Upper lobe of left lung (tissue), 6 donors: Measurements from ENCODE around the gene GSPT1. TPM values are rescaled to one million over a fixed set of nuclear protein-coding genes. Genes with fewer than 3 reads are reported as not detected.
"Not testable (repeated sequence)": the region's sequence is repeated elsewhere in the genome, so short reads cannot be mapped to it uniquely, and the experiment has no call there.

Experiments used
- ATAC-seq, 2 donors: fragments of 200-7000 bp; cut with Tn5 transposase; one replicate each; pipeline ENCODE4 v1.9.1; 2022; ENCODE audit warnings: mild to moderate bottlenecking in 2 of 2, moderate library complexity in 2 of 2; ENCODE audit not compliant: low FRiP score in 2 of 2
- DNase-seq, 2 donors: peaks; one replicate each; pipeline ENCODE4 v3.0.0-alpha.2; 2019 to 2020
- H3K27ac ChIP-seq, 4 donors: fragments of 200-600 bp; sonication (generic); one replicate each; pipeline ENCODE4 v1.5.1; 2016 to 2019
- H3K27me3 ChIP-seq, 4 donors: fragments of 200-600 bp; sonication (generic); one replicate each; pipeline ENCODE4 v1.5.1; 2017 to 2019
- H3K36me3 ChIP-seq, 4 donors: fragments of 200-600 bp; sonication (generic); one replicate each; pipeline ENCODE4 v1.5.1; 2016 to 2019
- H3K4me1 ChIP-seq, 4 donors: fragments of 200-600 bp; sonication (generic); one replicate each; pipeline ENCODE4 v1.5.1; 2018 to 2019
- H3K4me3 ChIP-seq, 4 donors: fragments of 200-600 bp; sonication (generic); one replicate each; pipeline ENCODE4 v1.5.1; 2017 to 2019; ENCODE audit warnings: mild to moderate bottlenecking in 2 of 4, moderate library complexity in 1 of 4
- H3K9me3 ChIP-seq, 4 donors: fragments of 200-600 bp; sonication (generic); one replicate each; pipeline ENCODE4 v1.5.1; 2018 to 2019
- EP300 ChIP-seq, 4 donors: sonication (generic); formaldehyde crosslinking; IDR thresholded peaks; one replicate each; pipeline ENCODE4 v1.5.1; 2017; ENCODE audit warnings: antibody characterized with exemption in 4 of 4, control low read depth in 2 of 4
- POLR2A ChIP-seq, 4 donors: fragments of 450-650 bp; IDR thresholded peaks; one replicate each; pipeline ENCODE4 v1.5.1; 2016 to 2017; ENCODE audit warnings: antibody characterized with exemption in 4 of 4, mild to moderate bottlenecking in 2 of 4
- POLR2AphosphoS5 ChIP-seq, 2 donors: sonication (generic); formaldehyde crosslinking; IDR thresholded peaks; one replicate each; pipeline ENCODE4 v1.5.1; 2017; ENCODE audit warnings: antibody characterized with exemption in 2 of 2
- WGBS, 2 donors: methylation state at CpG; one replicate each; pipeline ENCODE4 v1.1.5; 2017 to 2018; 5-methylcytosine and 5-hydroxymethylcytosine counted together
- total RNA-seq, 6 donors: library from RNA; depleted of rRNA in 4 of 6; stranded (reverse); fragments of >200 nt in 4 of 6; gene quantifications; one replicate each; pipeline versions ENCODE4 v1.1.0 to v1.2.1, GENCODE V29; 2016 to 2021
- TF ChIP-seq, protein P1 (sequence below), 6 experiments: fragments of 450-650 bp in 4 of 6; fragments of 200-600 bp in 2 of 6; sonication (generic) in 2 of 6; IDR thresholded peaks; one replicate each; pipeline ENCODE4 v1.5.1; 2016 to 2019; ENCODE audit warnings: antibody characterized with exemption in 6 of 6
- donor health status: DM: no; HTN: no; CAD: no; lungs with moderate emphysema.
- donor health status: DM: no; HTN: yes; CAD: no; lungs with severe emphysema.

Gene GSPT1
- total RNA-seq, 6 donors from 2014 or later, result 52.4 to 117 (median 99.6) TPM

DNA sequence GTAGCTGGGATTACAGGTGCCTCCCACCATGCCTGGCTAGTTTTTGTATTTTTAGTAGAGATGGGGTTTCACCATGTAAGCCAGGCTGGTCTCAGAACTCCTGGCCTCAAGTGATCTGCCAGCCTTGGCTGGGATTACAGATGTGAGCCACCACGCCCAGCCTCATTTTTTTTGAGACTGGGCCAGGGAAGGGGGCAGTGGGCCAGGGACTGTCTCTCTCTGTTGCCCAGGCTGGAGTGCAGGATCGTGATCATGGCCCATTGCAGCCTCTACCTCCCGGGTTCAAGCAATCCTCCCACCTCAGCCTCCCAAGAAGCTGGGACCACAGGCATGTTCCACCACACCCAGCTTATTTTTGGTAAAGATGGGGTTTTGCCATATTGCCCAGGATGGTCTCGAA lies 80.4 kb downstream of the GSPT1 start:
- Histone ChIP-seq H3K4me3 (no peak overlapping the region), H3K27me3 (no peaks in the 10 kb centered on the region), H3K9me3 (no peaks in the 10 kb centered on the region), H3K4me1 (peaks cover 0 to 3% (median 0%) of the 10 kb centered on the region in 4 donors), H3K36me3 (peaks cover 38 to 46% (median 44%) of the 10 kb centered on the region in 4 donors), H3K27ac (no peak overlapping the region)
- 86 to 90% methylated on average over 3 to 4 of the region's 4 CpGs for WGBS, 2 donors
- TF ChIP-seq EP300 (IDR thresholded peaks at IDR 0.05), result no peak
- no peak for TF ChIP-seq POLR2A (IDR thresholded peaks at IDR 0.05)
- TF ChIP-seq, protein P1, sequence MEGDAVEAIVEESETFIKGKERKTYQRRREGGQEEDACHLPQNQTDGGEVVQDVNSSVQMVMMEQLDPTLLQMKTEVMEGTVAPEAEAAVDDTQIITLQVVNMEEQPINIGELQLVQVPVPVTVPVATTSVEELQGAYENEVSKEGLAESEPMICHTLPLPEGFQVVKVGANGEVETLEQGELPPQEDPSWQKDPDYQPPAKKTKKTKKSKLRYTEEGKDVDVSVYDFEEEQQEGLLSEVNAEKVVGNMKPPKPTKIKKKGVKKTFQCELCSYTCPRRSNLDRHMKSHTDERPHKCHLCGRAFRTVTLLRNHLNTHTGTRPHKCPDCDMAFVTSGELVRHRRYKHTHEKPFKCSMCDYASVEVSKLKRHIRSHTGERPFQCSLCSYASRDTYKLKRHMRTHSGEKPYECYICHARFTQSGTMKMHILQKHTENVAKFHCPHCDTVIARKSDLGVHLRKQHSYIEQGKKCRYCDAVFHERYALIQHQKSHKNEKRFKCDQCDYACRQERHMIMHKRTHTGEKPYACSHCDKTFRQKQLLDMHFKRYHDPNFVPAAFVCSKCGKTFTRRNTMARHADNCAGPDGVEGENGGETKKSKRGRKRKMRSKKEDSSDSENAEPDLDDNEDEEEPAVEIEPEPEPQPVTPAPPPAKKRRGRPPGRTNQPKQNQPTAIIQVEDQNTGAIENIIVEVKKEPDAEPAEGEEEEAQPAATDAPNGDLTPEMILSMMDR (IDR thresholded peaks at IDR 0.05), result no peak
- TF ChIP-seq POLR2AphosphoS5 (IDR thresholded peaks at IDR 0.05), result no peak
- DNase-seq (no peak), ATAC-seq (no peak)

GRCh38 chr16:11833951-11834695 lies 81.6 kb downstream of the GSPT1 start:
- Histone ChIP-seq H3K36me3 (peaks cover 28 to 35% (median 33%) of the 10 kb centered on the region in 4 donors), H3K4me1 (peaks cover 0 to 3% (median 0%) of the 10 kb centered on the region in 4 donors), H3K4me3 (no peak overlapping the region), H3K27ac (no peak overlapping the region), H3K9me3 (no peaks in the 10 kb centered on the region), H3K27me3 (no peaks in the 10 kb centered on the region)
- 66 to 71% methylated on average over 6 of the region's 6 CpGs for WGBS, 2 donors
- DNase-seq (no peak), ATAC-seq (peak in 1 of 2 donors; percentile 62)
- TF ChIP-seq, protein P1 (IDR thresholded peaks at IDR 0.05), result no peak
- no peak for TF ChIP-seq POLR2AphosphoS5 (IDR thresholded peaks at IDR 0.05)
- no peak for TF ChIP-seq POLR2A (IDR thresholded peaks at IDR 0.05)
- no peak for TF ChIP-seq EP300 (IDR thresholded peaks at IDR 0.05)

DNA sequence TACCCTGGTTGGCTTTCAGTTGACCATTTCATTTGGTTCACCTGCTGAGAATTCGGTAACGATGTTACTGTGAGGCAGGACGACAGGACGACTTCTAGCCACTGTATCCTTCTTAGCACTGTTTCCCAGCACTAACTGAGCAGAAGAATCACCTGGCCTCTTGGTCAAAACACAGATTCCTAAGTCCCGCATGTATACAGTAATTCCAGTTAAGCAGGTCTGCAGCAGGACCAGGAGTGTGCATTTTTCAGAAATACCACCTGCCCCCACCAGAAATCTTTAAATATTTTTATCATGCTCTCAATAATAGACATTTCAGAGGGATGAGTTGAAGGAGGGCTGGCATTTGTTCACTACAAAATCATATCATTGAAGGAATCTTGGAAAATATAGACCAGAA lies 87.1 kb downstream of the GSPT1 start:
- DNase-seq (no peak), ATAC-seq (no peak)
- Histone ChIP-seq H3K27me3 (no peaks in the 10 kb centered on the region), H3K36me3 (no peaks in the 10 kb centered on the region), H3K4me3 (no peak overlapping the region), H3K4me1 (peaks cover 3 to 12% (median 6%) of the 10 kb centered on the region in 4 donors), H3K27ac (no peak overlapping the region), H3K9me3 (no peaks in the 10 kb centered on the region)
- 75 to 83% methylated on average over 5 of the region's 5 CpGs for WGBS, 2 donors
- TF ChIP-seq, protein P1 (IDR thresholded peaks at IDR 0.05), result no peak
- TF ChIP-seq EP300 (IDR thresholded peaks at IDR 0.05) (no peak), POLR2AphosphoS5 (IDR thresholded peaks at IDR 0.05) (no peak), POLR2A (IDR thresholded peaks at IDR 0.05) (no peak)

GRCh38 chr16:11825520-11826165 lies 90.1 kb downstream of the GSPT1 start:
- not testable (repeated sequence) for H3K9me3 ChIP-seq, H3K4me3 ChIP-seq, H3K36me3 ChIP-seq, ATAC-seq, DNase-seq, H3K27ac ChIP-seq, H3K27me3 ChIP-seq
- WGBS, 2 donors, result 92 to 94% methylated on average over 13 of the region's 13 CpGs
- H3K4me1 ChIP-seq, result peaks cover 3 to 13% (median 6%) of the 10 kb centered on the region in 4 donors

DNA sequence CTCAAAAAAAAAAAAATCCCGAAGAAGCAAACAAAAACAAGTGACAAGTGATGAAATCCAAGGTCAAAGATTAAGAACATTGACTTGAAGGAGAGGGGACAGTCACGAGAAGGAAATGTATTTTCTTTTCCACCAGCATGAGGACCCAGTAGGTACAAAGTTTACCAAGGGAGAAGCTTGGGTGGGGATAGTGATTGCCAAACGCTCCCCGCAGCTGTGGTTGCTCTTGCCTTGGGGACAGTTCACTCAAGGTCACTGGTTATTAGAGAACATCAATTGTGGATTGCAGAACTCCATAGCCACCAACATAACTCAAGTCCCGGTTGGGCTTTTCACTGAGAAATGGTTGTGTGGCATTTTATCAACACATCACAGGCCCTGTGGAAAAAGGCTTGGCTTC lies 91.4 kb downstream of the GSPT1 start:
- 22 to 34% methylated on average over 5 of the region's 5 CpGs for WGBS, 2 donors
- TF ChIP-seq POLR2AphosphoS5 (IDR thresholded peaks at IDR 0.05) (peak; percentile 40 to 63), EP300 (IDR thresholded peaks at IDR 0.05) (peak in 2 of 4 donors; percentile 2 to 80)
- TF ChIP-seq, protein P1 (IDR thresholded peaks at IDR 0.05), result no peak
- H3K27me3 ChIP-seq, result no peaks in the 10 kb centered on the region

GRCh38 chr16:11823645-11824044 lies 92.1 kb downstream of the GSPT1 start:
- H3K4me3 ChIP-seq, H3K36me3 ChIP-seq, DNase-seq, ATAC-seq, H3K27me3 ChIP-seq, H3K9me3 ChIP-seq: not testable (repeated sequence)
- 88 to 95% methylated on average over 5 of the region's 5 CpGs for WGBS, 2 donors
- Histone ChIP-seq H3K27ac (peak overlapping the region in 3 of 4 donors; percentile 42 to 46 (median 46)), H3K4me1 (peaks cover 3 to 13% (median 6%) of the 10 kb centered on the region in 4 donors)

More for the DNA sequence above, 91.4 kb downstream of the GSPT1 start:
- Histone ChIP-seq H3K27ac (peak overlapping the region in 3 of 4 donors; percentile 42 to 64 (median 46)), H3K36me3 (no peaks in the 10 kb centered on the region), H3K9me3 (no peaks in the 10 kb centered on the region), H3K4me1 (peaks cover 3 to 13% (median 6%) of the 10 kb centered on the region in 4 donors), H3K4me3 (no peak overlapping the region)
- peak; percentile 78 to 89 for ATAC-seq
- peak in 1 of 2 donors; percentile 72 for DNase-seq
